Astrocyte (in vitro differentiated cells and primary cell): ENCODE measurements around the gene PLPP1. TPM values are rescaled to one million over a fixed set of nuclear protein-coding genes. Genes with fewer than 3 reads are reported as not detected.

ENCODE experiments used
- DNase-seq: peaks from one replicate; pipeline ENCODE4 v3.0.0-alpha.2; 2010; ENCODE audit warnings: low read depth
- FAIRE-seq: peaks from 2 replicates; lab custom pipeline; 2011; peaks lifted over from hg19 to GRCh38; lab: Jason Lieb, UNC
- H2AFZ ChIP-seq: 2 replicates; pipeline ENCODE4 v1.6.0; 2012; ENCODE audit warnings: low read depth, low read length, inconsistent platforms
- H3K27ac ChIP-seq: 2 replicates; pipeline ENCODE4 v1.5.1; 2011; ENCODE audit warnings: low read depth, low read length, inconsistent platforms
- H3K27me3 ChIP-seq: 2 replicates; pipeline ENCODE4 v1.6.0; 2011; ENCODE audit warnings: low read length, inconsistent platforms; ENCODE audit not compliant: insufficient read depth
- H3K36me3 ChIP-seq: 2 replicates; pipeline ENCODE4 v1.5.1; 2011; ENCODE audit warnings: low read length, inconsistent platforms; ENCODE audit not compliant: insufficient read depth
- H3K4me1 ChIP-seq: 2 replicates; pipeline ENCODE4 v1.5.1; 2011; ENCODE audit warnings: low read length, inconsistent platforms; ENCODE audit not compliant: insufficient read depth
- H3K4me2 ChIP-seq: 2 replicates; pipeline ENCODE4 v1.6.0; 2012; ENCODE audit warnings: low read length, inconsistent platforms
- H3K4me3 ChIP-seq: 2 replicates; pipeline ENCODE4 v1.5.1; 2011; ENCODE audit warnings: low read depth, mild to moderate bottlenecking, low read length, inconsistent platforms; ENCODE audit not compliant: insufficient read depth
- H3K79me2 ChIP-seq: 2 replicates; pipeline ENCODE4 v1.6.0; 2012; ENCODE audit warnings: mild to moderate bottlenecking, low read length, inconsistent platforms; ENCODE audit not compliant: insufficient read depth
- H3K9ac ChIP-seq: 2 replicates; pipeline ENCODE4 v1.6.0; 2012; ENCODE audit warnings: mild to moderate bottlenecking, low read length, inconsistent platforms
- H3K9me3 ChIP-seq: 2 replicates; pipeline ENCODE4 v1.5.1; 2012; ENCODE audit warnings: low read depth, mild to moderate bottlenecking, low read length, inconsistent platforms; ENCODE audit not compliant: insufficient read depth
- H4K20me1 ChIP-seq: 2 replicates; pipeline ENCODE4 v1.6.0; 2012; ENCODE audit warnings: low read length, inconsistent platforms; ENCODE audit not compliant: insufficient read depth
- H3K27ac Mint-ChIP-seq: one replicate; pipeline ENCODE4 v1.8.0; 2021; ENCODE audit warnings: mild to moderate bottlenecking, mixed read lengths; ENCODE audit not compliant: unreplicated experiment
- H3K27me3 Mint-ChIP-seq: one replicate; pipeline ENCODE4 v1.8.0; 2021; ENCODE audit warnings: low read depth, mixed read lengths; ENCODE audit not compliant: unreplicated experiment
- H3K36me3 Mint-ChIP-seq: one replicate; pipeline ENCODE4 v1.8.0; 2021; ENCODE audit warnings: low read depth, mixed read lengths; ENCODE audit not compliant: unreplicated experiment
- H3K4me1 Mint-ChIP-seq: one replicate; pipeline ENCODE4 v1.8.0; 2021; ENCODE audit warnings: low read depth, mixed read lengths; ENCODE audit not compliant: unreplicated experiment
- H3K4me3 Mint-ChIP-seq: one replicate; pipeline ENCODE4 v1.8.0; 2021; ENCODE audit warnings: mild to moderate bottlenecking, moderate library complexity, mixed read lengths; ENCODE audit not compliant: unreplicated experiment
- H3K9me3 Mint-ChIP-seq: one replicate; pipeline ENCODE4 v1.8.0; 2021; ENCODE audit warnings: mild to moderate bottlenecking, mixed read lengths; ENCODE audit not compliant: unreplicated experiment
- CTCF ChIP-seq: IDR thresholded peaks from 2 replicates; pipeline ENCODE4 v1.5.1; 2011; ENCODE audit warnings: low read depth, mild to moderate bottlenecking, inconsistent platforms, low read length, moderate library complexity; ENCODE audit not compliant: insufficient read depth
- EZH2 ChIP-seq: IDR thresholded peaks from 2 replicates; pipeline ENCODE4 v1.6.1; 2012; ENCODE audit warnings: mild to moderate bottlenecking, low read length, inconsistent platforms; ENCODE audit not compliant: insufficient read depth
- total RNA-seq: library from RNA; stranded (reverse); gene quantifications from 2 replicates; pipeline ENCODE4 v1.2.1, GENCODE V29; 2021

PLPP1 gene
- total RNA-seq, 1 donor from 2014 or later: 56.3 TPM

DNA sequence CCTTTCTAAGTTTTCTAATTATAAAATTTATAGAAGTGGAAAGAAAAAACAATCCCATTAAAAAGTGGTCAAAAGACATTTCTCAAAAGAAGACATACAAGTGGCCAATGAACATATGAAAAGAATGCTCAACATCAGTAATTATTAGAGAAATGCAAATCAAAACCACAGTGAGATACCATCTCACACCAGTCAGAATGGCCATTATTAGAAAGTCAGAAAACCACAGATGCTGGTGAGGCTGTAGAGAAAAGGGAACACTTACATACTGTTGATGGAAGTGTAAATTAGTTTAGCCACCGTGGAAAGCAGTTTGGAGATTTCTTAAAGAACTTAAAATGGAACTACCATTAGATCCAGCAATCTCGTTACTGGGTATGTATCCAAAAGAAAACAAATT, 23.7 kb upstream of the PLPP1 start:
- Mint-ChIP-seq H3K4me3 (no peak overlapping the region), H3K27me3 (peaks cover 2% of the 10 kb centered on the region), H3K36me3 (no peaks in the 10 kb centered on the region), H3K27ac (no peak overlapping the region), H3K4me1 (peaks cover 3% of the 10 kb centered on the region), H3K9me3 (no peaks in the 10 kb centered on the region)
- H4K20me1 ChIP-seq: no peaks in the 10 kb centered on the region
- DNase-seq: no peak
- H3K36me3 ChIP-seq: no peaks in the 10 kb centered on the region
- no peak overlapping the region for H3K4me2 ChIP-seq
- H3K9ac ChIP-seq: no peak overlapping the region
- FAIRE-seq: no peak
- H3K9me3 ChIP-seq: no peaks in the 10 kb centered on the region
- TF ChIP-seq CTCF (no peak), EZH2 (no peak)
- H3K79me2 ChIP-seq: no peaks in the 10 kb centered on the region
- no peak overlapping the region for H3K27ac ChIP-seq
- H2AFZ ChIP-seq: no peak overlapping the region
- H3K27me3 ChIP-seq: no peaks in the 10 kb centered on the region
- H3K4me1 ChIP-seq: no peaks in the 10 kb centered on the region
- no peak overlapping the region for H3K4me3 ChIP-seq

- Histone ChIP-seq H3K9me3 (no peaks in the 10 kb centered on the region), H3K79me2 (no peaks in the 10 kb centered on the region), H3K9ac (no peak overlapping the region), H3K36me3 (no peaks in the 10 kb centered on the region), H3K27ac (no peak overlapping the region), H3K4me3 (no peak overlapping the region), H3K4me2 (no peak overlapping the region), H2AFZ (no peak overlapping the region), H4K20me1 (no peaks in the 10 kb centered on the region), H3K4me1 (no peaks in the 10 kb centered on the region), H3K27me3 (no peaks in the 10 kb centered on the region)
- TF ChIP-seq CTCF: no peak
- no peak for TF ChIP-seq EZH2
- H3K27ac Mint-ChIP-seq: no peak overlapping the region
- H3K27me3 Mint-ChIP-seq: peaks cover 3% of the 10 kb centered on the region
- no peak overlapping the region for H3K4me3 Mint-ChIP-seq
- H3K9me3 Mint-ChIP-seq: no peaks in the 10 kb centered on the region
- H3K36me3 Mint-ChIP-seq: no peaks in the 10 kb centered on the region
- H3K4me1 Mint-ChIP-seq: peaks cover 3% of the 10 kb centered on the region
- FAIRE-seq: no peak
- DNase-seq: no peak
These were observed 22.4 kb upstream of the PLPP1 start for GRCh38 chr5:55557123-55557522.

GRCh38 chr5:55554585-55555202, 19.9 kb upstream of the PLPP1 start:
- Histone ChIP-seq H3K9ac (no peak overlapping the region), H2AFZ (no peak overlapping the region), H3K27ac (no peak overlapping the region), H3K79me2 (no peaks in the 10 kb centered on the region), H3K4me1 (no peaks in the 10 kb centered on the region), H3K9me3 (no peaks in the 10 kb centered on the region), H3K27me3 (no peaks in the 10 kb centered on the region), H4K20me1 (no peaks in the 10 kb centered on the region), H3K4me3 (no peak overlapping the region), H3K4me2 (no peak overlapping the region), H3K36me3 (no peaks in the 10 kb centered on the region)
- H3K4me3 Mint-ChIP-seq: no peak overlapping the region
- no peak for TF ChIP-seq EZH2
- no peak for TF ChIP-seq CTCF
- no peaks in the 10 kb centered on the region for H3K9me3 Mint-ChIP-seq
- peaks cover 3% of the 10 kb centered on the region for H3K4me1 Mint-ChIP-seq
- H3K27me3 Mint-ChIP-seq: peaks cover 1% of the 10 kb centered on the region
- H3K36me3 Mint-ChIP-seq: no peaks in the 10 kb centered on the region
- no peak for FAIRE-seq
- H3K27ac Mint-ChIP-seq: no peak overlapping the region
- DNase-seq: no peak
